ENCODE results near the gene NAPA.

The NAPA gene

DNA sequence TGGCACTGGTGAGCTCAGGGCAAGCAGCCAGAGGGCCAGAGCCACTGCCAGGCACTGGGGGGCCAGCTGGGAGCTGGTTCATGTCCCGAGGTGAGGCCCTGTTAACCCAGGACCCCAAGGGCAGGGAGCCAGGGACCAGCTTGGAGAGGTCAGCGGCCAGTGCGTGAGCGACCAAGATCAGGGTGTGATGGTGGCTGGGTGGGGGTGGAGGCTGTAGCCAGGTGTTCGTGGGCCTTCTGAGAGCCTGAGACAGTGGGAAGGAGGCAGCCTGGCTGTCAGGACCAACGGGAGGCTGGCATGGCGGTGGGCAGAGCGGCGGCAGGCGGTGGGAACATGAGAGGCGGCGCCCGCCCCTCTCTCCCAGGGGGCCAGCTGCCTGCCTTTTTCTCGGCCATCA lies 22.7 kb downstream of the NAPA start:
- H2BK12ac ChIP-seq (ENCODE audit: low read length): no peak overlapping the region
- no peak overlapping the region for H2BK15ac ChIP-seq (ENCODE audit: low read length)
- no peak overlapping the region for H3K23ac ChIP-seq (ENCODE audit: low read depth, low read length, poor library complexity)
- H2BK5ac ChIP-seq (ENCODE audit: low read length): peak overlapping the region; percentile 94
- H3K4me1 ChIP-seq (ENCODE audit: control insufficient read depth in 2 of 2, insufficient read depth in 1 of 2, low read depth in 1 of 2, low read length in 2 of 2): no peaks in the 10 kb centered on the region
- H3K9me3 ChIP-seq (replicated peaks in 1 of 2; ENCODE audit: control insufficient read depth in 2 of 2, insufficient read depth in 1 of 2, low read depth in 1 of 2, low read length in 2 of 2): peaks cover 0 to 2% of the 10 kb centered on the region in 2 donors
- H3K27ac ChIP-seq (replicated peaks; ENCODE audit: low read length): no peak overlapping the region
- DNase-seq (ENCODE audit: low spot score): no peak
- no peak overlapping the region for H3K9ac ChIP-seq (ENCODE audit: low read depth, low read length, poor library complexity)
- H2AK5ac ChIP-seq (ENCODE audit: low read depth, low read length): no peak overlapping the region
- no peak overlapping the region for H3K14ac ChIP-seq (ENCODE audit: low read length)
- no peak overlapping the region for H2AFZ ChIP-seq (ENCODE audit: low read length)
- peak overlapping the region; percentile 17 for H4K8ac ChIP-seq (ENCODE audit: low read depth, low read length)
- H2BK120ac ChIP-seq (ENCODE audit: low read depth, low read length): peak overlapping the region; percentile 47
- H3K4ac ChIP-seq (ENCODE audit: low read length): no peak overlapping the region
- no peak overlapping the region for H3K4me2 ChIP-seq (ENCODE audit: insufficient read depth, low read length, poor library complexity, severe bottlenecking)
- H3K4me3 ChIP-seq (ENCODE audit: low read length in 2 of 2): no peak overlapping the region
- no peak overlapping the region for H4K91ac ChIP-seq (ENCODE audit: low read depth, low read length, poor library complexity)
- H3K18ac ChIP-seq (ENCODE audit: low read length): no peak overlapping the region
- no CpG with 5 or more reads among the region's 14 CpGs for whole genome bisulfite sequencing, 2 donors (ENCODE audit: extremely low coverage in 2 of 2, insufficient read length in 2 of 2, insufficient replicate concordance in 1 of 2)
- no peaks in the 10 kb centered on the region for H3K27me3 ChIP-seq (ENCODE audit: control insufficient read depth in 3 of 3, insufficient read depth in 3 of 3, low read depth in 1 of 3, low read length in 3 of 3)
- H3K79me1 ChIP-seq (ENCODE audit: low read depth, low read length): peaks cover 19% of the 10 kb centered on the region
- H3K36me3 ChIP-seq (replicated peaks in 1 of 2; ENCODE audit: control insufficient read depth in 2 of 2, insufficient read depth in 2 of 2, low read length in 2 of 2): peaks cover 15 to 55% of the 10 kb centered on the region in 2 donors

DNA sequence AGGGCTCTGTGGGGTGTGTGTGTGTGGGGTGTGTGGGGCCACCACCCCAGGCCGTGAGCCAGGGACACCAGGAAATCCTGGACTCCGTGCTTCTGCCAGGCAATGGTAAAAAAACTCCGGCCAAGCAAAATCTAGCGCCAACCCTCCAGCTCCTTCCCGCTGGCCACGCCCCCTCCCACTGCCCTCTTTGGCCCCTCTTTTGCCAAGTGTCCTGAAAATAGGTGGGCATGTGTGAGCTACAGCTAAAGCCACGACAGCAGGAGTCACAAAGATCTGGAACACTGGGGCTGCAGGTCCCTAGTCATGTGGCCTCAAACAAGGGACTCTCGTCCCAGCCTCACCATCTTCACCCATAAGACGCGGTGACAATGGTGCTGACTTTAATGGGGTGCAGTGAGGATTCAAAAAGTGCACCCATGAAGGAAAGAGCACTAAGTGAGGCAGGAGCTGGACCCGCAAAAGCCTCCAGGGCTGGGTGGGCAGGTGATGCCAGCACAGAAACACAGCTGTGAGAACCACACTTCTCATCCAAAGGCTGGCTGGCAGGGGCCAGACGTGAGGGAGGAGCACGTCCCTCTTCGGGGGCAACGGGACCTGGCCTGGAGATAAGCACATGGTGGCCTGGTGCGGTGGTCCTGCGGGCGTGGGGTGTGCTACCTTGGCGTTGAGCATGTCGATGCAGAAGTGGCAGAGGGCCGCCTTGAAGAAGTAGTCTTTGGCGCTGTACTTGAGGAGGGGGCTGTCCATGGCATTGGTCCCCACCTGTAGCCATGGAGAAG lies 23.3 kb downstream of the NAPA start:
- peak overlapping the region; percentile 17 for H4K8ac ChIP-seq (ENCODE audit: low read depth, low read length)
- no peak for DNase-seq (ENCODE audit: low spot score)
- H3K36me3 ChIP-seq (replicated peaks in 1 of 2; ENCODE audit: control insufficient read depth in 2 of 2, insufficient read depth in 2 of 2, low read length in 2 of 2): peaks cover 15 to 55% of the 10 kb centered on the region in 2 donors
- no peak overlapping the region for H3K4ac ChIP-seq (ENCODE audit: low read length)
- no peak overlapping the region for H3K4me2 ChIP-seq (ENCODE audit: insufficient read depth, low read length, poor library complexity, severe bottlenecking)
- H3K18ac ChIP-seq (ENCODE audit: low read length): no peak overlapping the region
- H3K9ac ChIP-seq (ENCODE audit: low read depth, low read length, poor library complexity): peak overlapping the region; percentile 44
- peak overlapping the region; percentile 94 for H2BK5ac ChIP-seq (ENCODE audit: low read length)
- H3K27me3 ChIP-seq (ENCODE audit: control insufficient read depth in 3 of 3, insufficient read depth in 3 of 3, low read depth in 1 of 3, low read length in 3 of 3): no peaks in the 10 kb centered on the region
- H4K91ac ChIP-seq (ENCODE audit: low read depth, low read length, poor library complexity): no peak overlapping the region
- no peak overlapping the region for H2AK5ac ChIP-seq (ENCODE audit: low read depth, low read length)
- peak overlapping the region; percentile 73 for H3K23ac ChIP-seq (ENCODE audit: low read depth, low read length, poor library complexity)
- H2BK15ac ChIP-seq (ENCODE audit: low read length): no peak overlapping the region
- H2BK12ac ChIP-seq (ENCODE audit: low read length): no peak overlapping the region
- H3K79me1 ChIP-seq (ENCODE audit: low read depth, low read length): peaks cover 19% of the 10 kb centered on the region
- H3K9me3 ChIP-seq (replicated peaks in 1 of 2; ENCODE audit: control insufficient read depth in 2 of 2, insufficient read depth in 1 of 2, low read depth in 1 of 2, low read length in 2 of 2): peaks cover 0 to 2% of the 10 kb centered on the region in 2 donors
- no peak overlapping the region for H3K4me3 ChIP-seq (ENCODE audit: low read length in 2 of 2)
- H2AFZ ChIP-seq (ENCODE audit: low read length): no peak overlapping the region
- peaks cover 0 to 5% of the 10 kb centered on the region in 2 donors for H3K4me1 ChIP-seq (ENCODE audit: control insufficient read depth in 2 of 2, insufficient read depth in 1 of 2, low read depth in 1 of 2, low read length in 2 of 2)
- no peak overlapping the region for H3K27ac ChIP-seq (replicated peaks; ENCODE audit: low read length)
- H3K14ac ChIP-seq (ENCODE audit: low read length): no peak overlapping the region
- WGBS, 2 donors (ENCODE audit: extremely low coverage in 2 of 2, insufficient read length in 2 of 2, insufficient replicate concordance in 1 of 2): no CpG with 5 or more reads among the region's 22 CpGs
- peak overlapping the region; percentile 47 for H2BK120ac ChIP-seq (ENCODE audit: low read depth, low read length)

DNA sequence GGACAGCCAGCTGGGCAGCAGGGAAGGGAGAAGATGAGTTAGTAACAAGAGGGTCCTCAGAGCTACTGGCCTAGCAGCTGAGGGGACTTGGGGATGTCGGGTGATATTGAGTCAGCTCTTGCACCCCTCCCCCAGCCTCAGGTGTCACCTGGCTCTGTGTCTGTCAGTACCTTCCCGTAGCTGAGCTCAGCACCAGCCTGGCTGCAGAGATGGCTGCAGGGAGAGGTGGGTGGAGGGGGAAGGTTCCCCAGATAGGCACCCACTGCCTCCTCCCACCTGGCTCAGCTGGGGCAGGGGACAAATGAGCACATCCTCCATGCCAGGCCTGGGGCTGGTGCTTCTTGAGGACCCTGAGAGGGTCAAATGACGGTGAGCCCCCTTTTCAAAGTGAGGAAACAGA lies 24.0 kb downstream of the NAPA start:
- Histone ChIP-seq H4K8ac (ENCODE audit: low read depth, low read length) (no peak overlapping the region), H3K36me3 (replicated peaks in 1 of 2; ENCODE audit: control insufficient read depth in 2 of 2, insufficient read depth in 2 of 2, low read length in 2 of 2) (peaks cover 15 to 55% of the 10 kb centered on the region in 2 donors), H3K14ac (ENCODE audit: low read length) (no peak overlapping the region)

DNA sequence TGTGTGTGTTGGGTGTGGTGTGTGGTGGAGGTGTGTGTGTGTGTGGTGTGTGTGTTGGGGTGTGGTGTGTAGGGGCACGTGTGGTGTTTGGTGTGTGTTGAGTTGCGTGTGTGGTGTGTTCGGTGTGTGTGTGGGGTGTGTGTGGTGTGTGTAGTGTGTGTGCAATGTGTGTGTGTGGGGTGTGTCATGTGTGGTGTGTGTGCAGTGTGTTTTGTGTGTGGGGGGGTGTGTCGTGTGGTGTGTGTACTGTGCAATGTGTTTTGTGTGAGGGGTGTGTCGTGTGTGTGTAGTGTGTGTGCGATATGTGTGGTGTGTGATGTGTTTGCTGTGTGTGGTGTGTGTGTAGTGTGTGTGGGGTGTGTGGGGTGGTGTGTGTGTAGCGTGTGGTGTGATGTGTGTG lies 24.8 kb downstream of the NAPA start:
- Histone ChIP-seq H3K4ac (ENCODE audit: low read length) (no peak overlapping the region), H3K18ac (ENCODE audit: low read length) (no peak overlapping the region), H3K27me3 (ENCODE audit: control insufficient read depth in 3 of 3, insufficient read depth in 3 of 3, low read depth in 1 of 3, low read length in 3 of 3) (no peaks in the 10 kb centered on the region), H3K36me3 (replicated peaks in 1 of 2; ENCODE audit: control insufficient read depth in 2 of 2, insufficient read depth in 2 of 2, low read length in 2 of 2) (peaks cover 18 to 61% of the 10 kb centered on the region in 2 donors), H3K27ac (replicated peaks; ENCODE audit: low read length) (no peak overlapping the region), H3K4me3 (ENCODE audit: low read length in 2 of 2) (peak overlapping the region in 1 of 2 donors; percentile 71), H3K9me3 (replicated peaks in 1 of 2; ENCODE audit: control insufficient read depth in 2 of 2, insufficient read depth in 1 of 2, low read depth in 1 of 2, low read length in 2 of 2) (peaks cover 0 to 2% of the 10 kb centered on the region in 2 donors), H3K14ac (ENCODE audit: low read length) (no peak overlapping the region), H2BK15ac (ENCODE audit: low read length) (no peak overlapping the region), H3K9ac (ENCODE audit: low read depth, low read length, poor library complexity) (peak overlapping the region; percentile 34), H2BK5ac (ENCODE audit: low read length) (no peak overlapping the region), H3K4me2 (ENCODE audit: insufficient read depth, low read length, poor library complexity, severe bottlenecking) (no peak overlapping the region), H4K91ac (ENCODE audit: low read depth, low read length, poor library complexity) (no peak overlapping the region), H3K79me1 (ENCODE audit: low read depth, low read length) (peaks cover 12% of the 10 kb centered on the region), H3K4me1 (ENCODE audit: control insufficient read depth in 2 of 2, insufficient read depth in 1 of 2, low read depth in 1 of 2, low read length in 2 of 2) (peaks cover 0 to 6% of the 10 kb centered on the region in 2 donors), H4K8ac (ENCODE audit: low read depth, low read length) (no peak overlapping the region), H2AFZ (ENCODE audit: low read length) (no peak overlapping the region), H2BK120ac (ENCODE audit: low read depth, low read length) (no peak overlapping the region), H2BK12ac (ENCODE audit: low read length) (no peak overlapping the region), H2AK5ac (ENCODE audit: low read depth, low read length) (no peak overlapping the region), H3K23ac (ENCODE audit: low read depth, low read length, poor library complexity) (peak overlapping the region; percentile 0)
- WGBS, 2 donors (ENCODE audit: extremely low coverage in 2 of 2, insufficient read length in 2 of 2, insufficient replicate concordance in 1 of 2): 100% methylated on average over 4 to 7 of the region's 7 CpGs
- DNase-seq (ENCODE audit: low spot score): no peak

More for the DNA sequence above, 24.0 kb downstream of the NAPA start:
- H2BK15ac ChIP-seq (ENCODE audit: low read length): no peak overlapping the region
- no CpG with 5 or more reads among the region's 3 CpGs for WGBS, 2 donors (ENCODE audit: extremely low coverage in 2 of 2, insufficient read length in 2 of 2, insufficient replicate concordance in 1 of 2)
- peaks cover 0 to 2% of the 10 kb centered on the region in 2 donors for H3K9me3 ChIP-seq (replicated peaks in 1 of 2; ENCODE audit: control insufficient read depth in 2 of 2, insufficient read depth in 1 of 2, low read depth in 1 of 2, low read length in 2 of 2)
- no peaks in the 10 kb centered on the region for H3K27me3 ChIP-seq (ENCODE audit: control insufficient read depth in 3 of 3, insufficient read depth in 3 of 3, low read depth in 1 of 3, low read length in 3 of 3)
- H2BK12ac ChIP-seq (ENCODE audit: low read length): no peak overlapping the region
- H2AFZ ChIP-seq (ENCODE audit: low read length): no peak overlapping the region
- H3K27ac ChIP-seq (replicated peaks; ENCODE audit: low read length): no peak overlapping the region
- H3K23ac ChIP-seq (ENCODE audit: low read depth, low read length, poor library complexity): no peak overlapping the region
- no peak overlapping the region for H2BK5ac ChIP-seq (ENCODE audit: low read length)
- H3K4me1 ChIP-seq (ENCODE audit: control insufficient read depth in 2 of 2, insufficient read depth in 1 of 2, low read depth in 1 of 2, low read length in 2 of 2): peaks cover 0 to 6% of the 10 kb centered on the region in 2 donors
- no peak overlapping the region for H3K4me2 ChIP-seq (ENCODE audit: insufficient read depth, low read length, poor library complexity, severe bottlenecking)
- no peak overlapping the region for H3K9ac ChIP-seq (ENCODE audit: low read depth, low read length, poor library complexity)
- no peak overlapping the region for H3K4me3 ChIP-seq (ENCODE audit: low read length in 2 of 2)
- H3K4ac ChIP-seq (ENCODE audit: low read length): no peak overlapping the region
- H2BK120ac ChIP-seq (ENCODE audit: low read depth, low read length): no peak overlapping the region
- no peak for DNase-seq (ENCODE audit: low spot score)
- H2AK5ac ChIP-seq (ENCODE audit: low read depth, low read length): no peak overlapping the region
- H3K79me1 ChIP-seq (ENCODE audit: low read depth, low read length): peaks cover 16% of the 10 kb centered on the region
- no peak overlapping the region for H3K18ac ChIP-seq (ENCODE audit: low read length)
- H4K91ac ChIP-seq (ENCODE audit: low read depth, low read length, poor library complexity): no peak overlapping the region
